ENCODE results near the gene NEU3.

Gene NEU3

GRCh38 chr11:74971424-74971823, 17.3 kb upstream of the NEU3 start:
- DNase-seq, result no peak
- H2BK5ac ChIP-seq (ENCODE audit: low read length), result no peak overlapping the region
- no peak overlapping the region for H2AK5ac ChIP-seq (ENCODE audit: low read length)
- no peak overlapping the region for H3K18ac ChIP-seq (ENCODE audit: low read length)
- no peak overlapping the region for H3K56ac ChIP-seq (ENCODE audit: low read length)
- H3K4me2 ChIP-seq (ENCODE audit: low read length), result no peak overlapping the region
- H2BK120ac ChIP-seq (ENCODE audit: low read depth, low read length), result no peak overlapping the region
- no peaks in the 10 kb centered on the region for H3K79me2 ChIP-seq (ENCODE audit: control insufficient read depth, insufficient read depth, low read length)
- H3K4ac ChIP-seq (ENCODE audit: low read depth, low read length), result no peak overlapping the region
- no CpG with 5 or more reads among the region's 6 CpGs for WGBS (ENCODE audit: extremely low coverage, insufficient coverage, low lambda C conversion rate)
- H3K4me1 ChIP-seq (ENCODE audit: control insufficient read depth, low read depth, low read length), result no peaks in the 10 kb centered on the region
- no peaks in the 10 kb centered on the region for H3K27me3 ChIP-seq (ENCODE audit: insufficient read depth, low read length, poor library complexity)
- no peak overlapping the region for H3K9ac ChIP-seq (ENCODE audit: low read length)
- no peak overlapping the region for H3K27ac ChIP-seq (ENCODE audit: low read depth, low read length)
- no peak overlapping the region for H4K8ac ChIP-seq (ENCODE audit: low read depth, low read length)
- H4K5ac ChIP-seq (ENCODE audit: low read length), result no peak overlapping the region
- H3K79me1 ChIP-seq (ENCODE audit: low read length), result peaks cover 3% of the 10 kb centered on the region
- no peak overlapping the region for H2BK15ac ChIP-seq (replicated peaks; ENCODE audit: low read depth)
- H3K4me3 ChIP-seq (ENCODE audit: low read length), result no peak overlapping the region
- H3K36me3 ChIP-seq (ENCODE audit: control insufficient read depth, insufficient read depth, low read length), result peaks cover 6% of the 10 kb centered on the region
- no peak overlapping the region for H3K23ac ChIP-seq (ENCODE audit: low read length)

- no peak overlapping the region for H3K27ac ChIP-seq (ENCODE audit: low read depth, low read length)
- no peak overlapping the region for H2BK120ac ChIP-seq (ENCODE audit: low read depth, low read length)
- no peak for DNase-seq
- no peak overlapping the region for H4K5ac ChIP-seq (ENCODE audit: low read length)
- no peak overlapping the region for H3K4me3 ChIP-seq (ENCODE audit: low read length)
- no peak overlapping the region for H2BK15ac ChIP-seq (replicated peaks; ENCODE audit: low read depth)
- H3K4me1 ChIP-seq (ENCODE audit: control insufficient read depth, low read depth, low read length), result no peaks in the 10 kb centered on the region
- no peaks in the 10 kb centered on the region for H3K27me3 ChIP-seq (ENCODE audit: insufficient read depth, low read length, poor library complexity)
- no peaks in the 10 kb centered on the region for H3K79me2 ChIP-seq (ENCODE audit: control insufficient read depth, insufficient read depth, low read length)
- H3K56ac ChIP-seq (ENCODE audit: low read length), result no peak overlapping the region
- no peak overlapping the region for H3K9ac ChIP-seq (ENCODE audit: low read length)
- no peak overlapping the region for H2BK5ac ChIP-seq (ENCODE audit: low read length)
- no peak overlapping the region for H3K4me2 ChIP-seq (ENCODE audit: low read length)
- H3K79me1 ChIP-seq (ENCODE audit: low read length), result peaks cover 3% of the 10 kb centered on the region
- WGBS (ENCODE audit: extremely low coverage, insufficient coverage, low lambda C conversion rate), result no CpG with 5 or more reads among the region's 4 CpGs
- H2AK5ac ChIP-seq (ENCODE audit: low read length), result no peak overlapping the region
- H3K23ac ChIP-seq (ENCODE audit: low read length), result no peak overlapping the region
- no peak overlapping the region for H4K8ac ChIP-seq (ENCODE audit: low read depth, low read length)
- H3K4ac ChIP-seq (ENCODE audit: low read depth, low read length), result no peak overlapping the region
- H3K36me3 ChIP-seq (ENCODE audit: control insufficient read depth, insufficient read depth, low read length), result peaks cover 9% of the 10 kb centered on the region
- H3K18ac ChIP-seq (ENCODE audit: low read length), result no peak overlapping the region
Observed at GRCh38 chr11:74978041-74978440, 10.7 kb upstream of the NEU3 start.

- no peaks in the 10 kb centered on the region for H3K79me1 ChIP-seq (ENCODE audit: low read length)
- H3K4ac ChIP-seq (ENCODE audit: low read depth, low read length), result no peak overlapping the region
- H3K27ac ChIP-seq (ENCODE audit: low read depth, low read length), result no peak overlapping the region
- H4K8ac ChIP-seq (ENCODE audit: low read depth, low read length), result no peak overlapping the region
- H2AK5ac ChIP-seq (ENCODE audit: low read length), result no peak overlapping the region
- H2BK15ac ChIP-seq (replicated peaks; ENCODE audit: low read depth), result no peak overlapping the region
- H3K27me3 ChIP-seq (ENCODE audit: insufficient read depth, low read length, poor library complexity), result no peaks in the 10 kb centered on the region
- H3K23ac ChIP-seq (ENCODE audit: low read length), result no peak overlapping the region
- no peaks in the 10 kb centered on the region for H3K79me2 ChIP-seq (ENCODE audit: control insufficient read depth, insufficient read depth, low read length)
- no peak overlapping the region for H3K18ac ChIP-seq (ENCODE audit: low read length)
- no peak overlapping the region for H3K56ac ChIP-seq (ENCODE audit: low read length)
- H3K4me3 ChIP-seq (ENCODE audit: low read length), result no peak overlapping the region
- WGBS (ENCODE audit: extremely low coverage, insufficient coverage, low lambda C conversion rate), result no CpG with 5 or more reads among the region's 2 CpGs
- no peak overlapping the region for H4K5ac ChIP-seq (ENCODE audit: low read length)
- peaks cover 5% of the 10 kb centered on the region for H3K36me3 ChIP-seq (ENCODE audit: control insufficient read depth, insufficient read depth, low read length)
- H2BK5ac ChIP-seq (ENCODE audit: low read length), result no peak overlapping the region
- no peak for DNase-seq
- H3K9ac ChIP-seq (ENCODE audit: low read length), result no peak overlapping the region
- H3K4me2 ChIP-seq (ENCODE audit: low read length), result no peak overlapping the region
- no peak overlapping the region for H2BK120ac ChIP-seq (ENCODE audit: low read depth, low read length)
- no peaks in the 10 kb centered on the region for H3K4me1 ChIP-seq (ENCODE audit: control insufficient read depth, low read depth, low read length)
Observed at GRCh38 chr11:74980634-74981033, 8.1 kb upstream of the NEU3 start.

- Histone ChIP-seq H3K36me3 (ENCODE audit: control insufficient read depth, insufficient read depth, low read length) (peaks cover 5% of the 10 kb centered on the region), H2BK15ac (replicated peaks; ENCODE audit: low read depth) (no peak overlapping the region), H3K79me2 (ENCODE audit: control insufficient read depth, insufficient read depth, low read length) (no peaks in the 10 kb centered on the region), H3K4me3 (ENCODE audit: low read length) (no peak overlapping the region), H3K9ac (ENCODE audit: low read length) (no peak overlapping the region), H2BK120ac (ENCODE audit: low read depth, low read length) (no peak overlapping the region), H3K27me3 (ENCODE audit: insufficient read depth, low read length, poor library complexity) (no peaks in the 10 kb centered on the region), H3K23ac (ENCODE audit: low read length) (no peak overlapping the region), H2AK5ac (ENCODE audit: low read length) (no peak overlapping the region), H3K4me1 (ENCODE audit: control insufficient read depth, low read depth, low read length) (no peaks in the 10 kb centered on the region), H2BK5ac (ENCODE audit: low read length) (no peak overlapping the region), H4K5ac (ENCODE audit: low read length) (no peak overlapping the region), H3K56ac (ENCODE audit: low read length) (no peak overlapping the region), H3K4ac (ENCODE audit: low read depth, low read length) (no peak overlapping the region), H3K18ac (ENCODE audit: low read length) (no peak overlapping the region), H4K8ac (ENCODE audit: low read depth, low read length) (no peak overlapping the region), H3K27ac (ENCODE audit: low read depth, low read length) (no peak overlapping the region), H3K4me2 (ENCODE audit: low read length) (no peak overlapping the region), H3K79me1 (ENCODE audit: low read length) (no peaks in the 10 kb centered on the region)
- DNase-seq, result no peak
- WGBS (ENCODE audit: extremely low coverage, insufficient coverage, low lambda C conversion rate), result no CpG with 5 or more reads among the region's 1 CpG
Observed at GRCh38 chr11:74981888-74982287, 6.8 kb upstream of the NEU3 start.

- Histone ChIP-seq H3K4me1 (ENCODE audit: control insufficient read depth, low read depth, low read length) (no peaks in the 10 kb centered on the region), H2BK120ac (ENCODE audit: low read depth, low read length) (no peak overlapping the region), H3K56ac (ENCODE audit: low read length) (no peak overlapping the region), H3K27me3 (ENCODE audit: insufficient read depth, low read length, poor library complexity) (no peaks in the 10 kb centered on the region), H2AK5ac (ENCODE audit: low read length) (no peak overlapping the region), H2BK5ac (ENCODE audit: low read length) (no peak overlapping the region), H3K36me3 (ENCODE audit: control insufficient read depth, insufficient read depth, low read length) (peaks cover 2% of the 10 kb centered on the region), H4K8ac (ENCODE audit: low read depth, low read length) (no peak overlapping the region), H3K4me2 (ENCODE audit: low read length) (no peak overlapping the region), H3K79me2 (ENCODE audit: control insufficient read depth, insufficient read depth, low read length) (no peaks in the 10 kb centered on the region), H3K27ac (ENCODE audit: low read depth, low read length) (no peak overlapping the region), H3K79me1 (ENCODE audit: low read length) (no peaks in the 10 kb centered on the region), H3K4ac (ENCODE audit: low read depth, low read length) (no peak overlapping the region), H3K9ac (ENCODE audit: low read length) (no peak overlapping the region), H3K23ac (ENCODE audit: low read length) (no peak overlapping the region), H3K18ac (ENCODE audit: low read length) (no peak overlapping the region), H4K5ac (ENCODE audit: low read length) (no peak overlapping the region), H3K4me3 (ENCODE audit: low read length) (no peak overlapping the region), H2BK15ac (replicated peaks; ENCODE audit: low read depth) (no peak overlapping the region)
- WGBS (ENCODE audit: extremely low coverage, insufficient coverage, low lambda C conversion rate), result no CpG with 5 or more reads among the region's 3 CpGs
- no peak for DNase-seq
Observed at GRCh38 chr11:74984070-74984469, 4.7 kb upstream of the NEU3 start.

- no CpG with 5 or more reads among the region's 2 CpGs for WGBS (ENCODE audit: extremely low coverage, insufficient coverage, low lambda C conversion rate)
- H3K79me1 ChIP-seq (ENCODE audit: low read length), result no peaks in the 10 kb centered on the region
Observed at GRCh38 chr11:74984730-74985129, 4.0 kb upstream of the NEU3 start.

More at GRCh38 chr11:74984730-74985129, 4.0 kb upstream of the NEU3 start:
- Histone ChIP-seq H3K4me2 (ENCODE audit: low read length) (no peak overlapping the region), H3K36me3 (ENCODE audit: control insufficient read depth, insufficient read depth, low read length) (peaks cover 2% of the 10 kb centered on the region), H4K5ac (ENCODE audit: low read length) (no peak overlapping the region), H3K27me3 (ENCODE audit: insufficient read depth, low read length, poor library complexity) (no peaks in the 10 kb centered on the region), H2BK120ac (ENCODE audit: low read depth, low read length) (no peak overlapping the region), H3K27ac (ENCODE audit: low read depth, low read length) (no peak overlapping the region), H3K23ac (ENCODE audit: low read length) (no peak overlapping the region), H3K4me3 (ENCODE audit: low read length) (no peak overlapping the region), H3K9ac (ENCODE audit: low read length) (no peak overlapping the region), H2AK5ac (ENCODE audit: low read length) (no peak overlapping the region), H4K8ac (ENCODE audit: low read depth, low read length) (no peak overlapping the region), H2BK15ac (replicated peaks; ENCODE audit: low read depth) (no peak overlapping the region), H3K56ac (ENCODE audit: low read length) (no peak overlapping the region), H3K4me1 (ENCODE audit: control insufficient read depth, low read depth, low read length) (peaks cover 1% of the 10 kb centered on the region), H3K4ac (ENCODE audit: low read depth, low read length) (no peak overlapping the region), H3K79me2 (ENCODE audit: control insufficient read depth, insufficient read depth, low read length) (no peaks in the 10 kb centered on the region), H2BK5ac (ENCODE audit: low read length) (no peak overlapping the region), H3K18ac (ENCODE audit: low read length) (no peak overlapping the region)
- no peak for DNase-seq
